ENCODE measurements around the gene CDC34. TPM values are rescaled to one million over a fixed set of nuclear protein-coding genes. Genes with fewer than 3 reads are reported as not detected.

The CDC34 gene
- total RNA-seq, 1 experiment from 2014 or later = 96.1 TPM

- no peak for DNase-seq (ENCODE audit: low spot score)
Measured at GRCh38 chr19:519449-519865, 12.1 kb upstream of the CDC34 start.

- no peak for DNase-seq (ENCODE audit: low spot score)
Measured at GRCh38 chr19:522726-523125, 8.8 kb upstream of the CDC34 start.

- DNase-seq (ENCODE audit: low spot score) = peak; percentile 62
Measured at GRCh38 chr19:524062-524674, 7.4 kb upstream of the CDC34 start.

- DNase-seq (ENCODE audit: low spot score) = no peak
Measured at GRCh38 chr19:525029-525428, 6.5 kb upstream of the CDC34 start.

GRCh38 chr19:525857-526419, 5.6 kb upstream of the CDC34 start:
- no peak for DNase-seq (ENCODE audit: low spot score)

GRCh38 chr19:530134-531008, 1.2 kb upstream of the CDC34 start:
- DNase-seq (ENCODE audit: low spot score) = no peak

GRCh38 chr19:531009-531752, 379 bp upstream of the CDC34 start:
- peak; percentile 73 for DNase-seq (ENCODE audit: low spot score)

- peak; percentile 71 for DNase-seq (ENCODE audit: low spot score)
Measured at GRCh38 chr19:532561-533363, 1.2 kb downstream of the CDC34 start.

GRCh38 chr19:533364-534058, 2.0 kb downstream of the CDC34 start:
- DNase-seq (ENCODE audit: low spot score) = no peak

- DNase-seq (ENCODE audit: low spot score) = no peak
Measured at GRCh38 chr19:534088-534487, 2.5 kb downstream of the CDC34 start.

- peak; percentile 22 for DNase-seq (ENCODE audit: low spot score)
Measured at GRCh38 chr19:535017-535835, 3.7 kb downstream of the CDC34 start.

GRCh38 chr19:536031-536880, 4.7 kb downstream of the CDC34 start:
- no peak for DNase-seq (ENCODE audit: low spot score)

- DNase-seq (ENCODE audit: low spot score) = no peak
Measured at GRCh38 chr19:536881-537404, 5.4 kb downstream of the CDC34 start.

- no peak for DNase-seq (ENCODE audit: low spot score)
Measured at GRCh38 chr19:538641-539428, 7.3 kb downstream of the CDC34 start.

GRCh38 chr19:539429-540030, 8.0 kb downstream of the CDC34 start:
- DNase-seq (ENCODE audit: low spot score) = no peak

- no peak for DNase-seq (ENCODE audit: low spot score)
Measured at GRCh38 chr19:540867-541637, 9.5 kb downstream of the CDC34 start.

GRCh38 chr19:541699-542098, 10.1 kb downstream of the CDC34 start:
- DNase-seq (ENCODE audit: low spot score) = no peak
